CD14-positive monocyte (primary cell): ENCODE results near the gene MPPED1. TPM values are rescaled to one million over a fixed set of nuclear protein-coding genes. Genes with fewer than 3 reads are reported as not detected.

Experiments used
- DNase-seq, 3 donors: peaks; one replicate each; pipeline ENCODE4 v3.0.0-alpha.2; 2011 to 2022
- H2AFZ ChIP-seq: 2 replicates; pipeline ENCODE4 v1.6.0; 2012; ENCODE audit warnings: mild to moderate bottlenecking, low read depth, low read length, inconsistent platforms; ENCODE audit not compliant: insufficient read depth, poor library complexity, severe bottlenecking
- H3K27ac ChIP-seq, 2 donors: 1 replicate in 1 of 2; 2 replicates in 1 of 2; pipeline ENCODE4 v1.5.1; 2012 to 2013; ENCODE audit warnings: low read length in 2 of 2, control low read depth in 1 of 2, inconsistent platforms in 1 of 2, low read depth in 1 of 2, mild to moderate bottlenecking in 1 of 2
- H3K27me3 ChIP-seq, 2 donors: one replicate each; pipeline versions ENCODE4 v1.6.0 to v1.6.1; 2011 to 2013; ENCODE audit warnings: low read length in 2 of 2; ENCODE audit not compliant: control insufficient read depth in 2 of 2, insufficient read depth in 2 of 2
- H3K36me3 ChIP-seq, 2 donors: replicated peaks in 1 of 2; 1 replicate in 1 of 2; 2 replicates in 1 of 2; pipeline versions ENCODE4 v1.5.1 to v1.6.1; 2012 to 2013; ENCODE audit warnings: low read length in 2 of 2, control low read depth in 1 of 2, inconsistent platforms in 1 of 2, mild to moderate bottlenecking in 1 of 2; ENCODE audit not compliant: insufficient read depth in 2 of 2, control insufficient read depth in 1 of 2
- H3K4me1 ChIP-seq, 2 donors: 1 replicate in 1 of 2; 2 replicates in 1 of 2; pipeline versions ENCODE4 v1.5.1 to v1.6.1; 2012 to 2013; ENCODE audit warnings: low read length in 2 of 2, control low read depth in 1 of 2, inconsistent platforms in 1 of 2, mild to moderate bottlenecking in 1 of 2, moderate library complexity in 1 of 2; ENCODE audit not compliant: insufficient read depth in 2 of 2, control insufficient read depth in 1 of 2
- H3K4me2 ChIP-seq: replicated peaks from 2 replicates; pipeline ENCODE3; 2012; ENCODE audit warnings: low read length, moderate library complexity, mild to moderate bottlenecking; ENCODE audit not compliant: poor library complexity, severe bottlenecking; ENCODE audit errors: extremely low read depth
- H3K4me3 ChIP-seq, 3 experiments: fragments of 200-600 bp in 1 of 3; sonication (generic) in 1 of 3; replicated peaks in 1 of 3; 1 replicate in 2 of 3; 2 replicates in 1 of 3; pipeline ENCODE4 v1.5.1; 2011 to 2013; ENCODE audit warnings: low read length in 3 of 3, mild to moderate bottlenecking in 3 of 3, control low read depth in 2 of 3, low read depth in 2 of 3, inconsistent platforms in 1 of 3, moderate library complexity in 1 of 3
- H3K79me2 ChIP-seq: 2 replicates; pipeline ENCODE4 v1.6.0; 2012; ENCODE audit warnings: mild to moderate bottlenecking, control low read depth, inconsistent platforms, low read length, moderate library complexity; ENCODE audit not compliant: insufficient read depth
- H3K9ac ChIP-seq: 2 replicates; pipeline ENCODE4 v1.6.0; 2017; ENCODE audit warnings: low read length, mild to moderate bottlenecking; ENCODE audit not compliant: insufficient read depth, poor library complexity, severe bottlenecking
- H3K9me3 ChIP-seq, 2 donors: replicated peaks in 1 of 2; 1 replicate in 1 of 2; 2 replicates in 1 of 2; pipeline versions ENCODE4 v1.5.1 to v1.6.1; 2012 to 2013; ENCODE audit warnings: low read length in 2 of 2, control low read depth in 1 of 2; ENCODE audit not compliant: control insufficient read depth in 1 of 2, insufficient read depth in 1 of 2
- H4K20me1 ChIP-seq: 2 replicates; pipeline ENCODE4 v1.6.0; 2012; ENCODE audit warnings: mild to moderate bottlenecking, low read length, control low read depth, moderate library complexity; ENCODE audit not compliant: insufficient read depth
- H3K27ac Mint-ChIP-seq, 7 donors: one replicate each; pipeline ENCODE4 v1.8.0; 2020; ENCODE audit warnings: mild to moderate bottlenecking in 7 of 7, mixed read lengths in 7 of 7, moderate library complexity in 6 of 7, inconsistent platforms in 2 of 7
- H3K27me3 Mint-ChIP-seq, 3 donors: one replicate each; pipeline ENCODE4 v1.8.0; 2021 to 2022; ENCODE audit warnings: low read depth in 3 of 3, mild to moderate bottlenecking in 3 of 3, mixed read lengths in 3 of 3, moderate library complexity in 3 of 3, inconsistent platforms in 1 of 3
- H3K36me3 Mint-ChIP-seq, 2 donors: one replicate each; pipeline ENCODE4 v1.8.0; 2020; ENCODE audit warnings: mixed read lengths in 2 of 2, inconsistent platforms in 1 of 2, mild to moderate bottlenecking in 1 of 2
- H3K4me1 Mint-ChIP-seq: one replicate; pipeline ENCODE4 v1.8.0; 2020; ENCODE audit warnings: mild to moderate bottlenecking, mixed read lengths
- H3K4me3 Mint-ChIP-seq, 2 donors: one replicate each; pipeline ENCODE4 v1.8.0; 2020; ENCODE audit warnings: mild to moderate bottlenecking in 2 of 2, mixed read lengths in 2 of 2, moderate library complexity in 1 of 2
- H3K9me3 Mint-ChIP-seq, 7 donors: one replicate each; pipeline ENCODE4 v1.8.0; 2020 to 2022; ENCODE audit warnings: mixed read lengths in 7 of 7, mild to moderate bottlenecking in 6 of 7, moderate library complexity in 6 of 7, inconsistent platforms in 2 of 7
- WGBS: methylation state at CpG from one replicate; pipeline ENCODE4 v1.1.5; 2013; ENCODE audit warnings: missing lambda C conversion rate; ENCODE audit not compliant: insufficient coverage; 5-methylcytosine and 5-hydroxymethylcytosine counted together
- intact Hi-C, 2 donors: fragments of 100-400 bp; cut with micrococcal nuclease; formaldehyde crosslinking; loops; one replicate each; pipeline versions ENCODE4 v1.15.0 to v1.15.1; 2023
- polyA plus RNA-seq, 3 donors: library from polyadenylated mRNA; depleted of rRNA in 1 of 3; unstranded in 2 of 3; stranded (reverse) in 1 of 3; fragments of 300-500 nt in 2 of 3; fragments of >200 nt in 1 of 3; fragmentation: Illumina TruSeq in 2 of 3; gene quantifications; 1 replicate in 2 of 3; 2 replicates in 1 of 3; pipeline ENCODE4 v1.2.3, GENCODE V29; 2012 to 2021
- TF ChIP-seq, protein P1 (sequence below): fragments of 200-600 bp; IDR thresholded peaks from one replicate; pipeline ENCODE4 v1.8.0; 2022; ENCODE audit warnings: antibody characterized with exemption, mild to moderate bottlenecking

Gene MPPED1
- polyA plus RNA-seq, 3 donors, result not detected

- Histone ChIP-seq H4K20me1 (no peaks in the 10 kb centered on the region), H3K27ac (no peak overlapping the region), H3K4me2 (no peak overlapping the region), H2AFZ (no peak overlapping the region), H3K27me3 (no peaks in the 10 kb centered on the region), H3K36me3 (no peaks in the 10 kb centered on the region), H3K9me3 (no peaks in the 10 kb centered on the region), H3K9ac (no peak overlapping the region), H3K4me3 (no peak overlapping the region), H3K79me2 (no peaks in the 10 kb centered on the region), H3K4me1 (no peaks in the 10 kb centered on the region)
- no peaks in the 10 kb centered on the region for H3K36me3 Mint-ChIP-seq
- intact Hi-C loops, result no loop called here
- TF ChIP-seq, protein P1, sequence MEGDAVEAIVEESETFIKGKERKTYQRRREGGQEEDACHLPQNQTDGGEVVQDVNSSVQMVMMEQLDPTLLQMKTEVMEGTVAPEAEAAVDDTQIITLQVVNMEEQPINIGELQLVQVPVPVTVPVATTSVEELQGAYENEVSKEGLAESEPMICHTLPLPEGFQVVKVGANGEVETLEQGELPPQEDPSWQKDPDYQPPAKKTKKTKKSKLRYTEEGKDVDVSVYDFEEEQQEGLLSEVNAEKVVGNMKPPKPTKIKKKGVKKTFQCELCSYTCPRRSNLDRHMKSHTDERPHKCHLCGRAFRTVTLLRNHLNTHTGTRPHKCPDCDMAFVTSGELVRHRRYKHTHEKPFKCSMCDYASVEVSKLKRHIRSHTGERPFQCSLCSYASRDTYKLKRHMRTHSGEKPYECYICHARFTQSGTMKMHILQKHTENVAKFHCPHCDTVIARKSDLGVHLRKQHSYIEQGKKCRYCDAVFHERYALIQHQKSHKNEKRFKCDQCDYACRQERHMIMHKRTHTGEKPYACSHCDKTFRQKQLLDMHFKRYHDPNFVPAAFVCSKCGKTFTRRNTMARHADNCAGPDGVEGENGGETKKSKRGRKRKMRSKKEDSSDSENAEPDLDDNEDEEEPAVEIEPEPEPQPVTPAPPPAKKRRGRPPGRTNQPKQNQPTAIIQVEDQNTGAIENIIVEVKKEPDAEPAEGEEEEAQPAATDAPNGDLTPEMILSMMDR, result no peak
- H3K27ac Mint-ChIP-seq, result no peak overlapping the region
- WGBS, result 68% methylated on average over 10 of the region's 14 CpGs
- H3K27me3 Mint-ChIP-seq, result peaks cover 7 to 9% (median 7%) of the 10 kb centered on the region in 3 donors
- DNase-seq, result no peak
- peaks cover 0 to 2% (median 0%) of the 10 kb centered on the region in 7 donors for H3K9me3 Mint-ChIP-seq
- no peaks in the 10 kb centered on the region for H3K4me1 Mint-ChIP-seq
- no peak overlapping the region for H3K4me3 Mint-ChIP-seq
Measured at GRCh38 chr22:43537019-43537585, 125.3 kb downstream of the MPPED1 start.

- H2AFZ ChIP-seq, result no peak overlapping the region
- H3K27me3 Mint-ChIP-seq, result peaks cover 6 to 9% (median 8%) of the 10 kb centered on the region in 3 donors
- H3K27ac ChIP-seq, result no peak overlapping the region
- H3K36me3 ChIP-seq, result no peaks in the 10 kb centered on the region
- no peak overlapping the region for H3K4me2 ChIP-seq
- H3K27ac Mint-ChIP-seq, result peak overlapping the region in 1 of 7 donors; percentile 81
- H3K4me1 Mint-ChIP-seq, result no peaks in the 10 kb centered on the region
- H3K4me3 Mint-ChIP-seq, result no peak overlapping the region
- DNase-seq, result no peak
- H3K9me3 ChIP-seq, result no peaks in the 10 kb centered on the region
- H4K20me1 ChIP-seq, result no peaks in the 10 kb centered on the region
- H3K36me3 Mint-ChIP-seq, result no peaks in the 10 kb centered on the region
- 92% methylated on average over 28 of the region's 31 CpGs for WGBS
- no peaks in the 10 kb centered on the region for H3K79me2 ChIP-seq
- TF ChIP-seq, protein P1, result no peak
- no peaks in the 10 kb centered on the region for H3K27me3 ChIP-seq
- peaks cover 0 to 2% (median 0%) of the 10 kb centered on the region in 7 donors for H3K9me3 Mint-ChIP-seq
- H3K4me3 ChIP-seq, result no peak overlapping the region
- H3K9ac ChIP-seq, result no peak overlapping the region
- H3K4me1 ChIP-seq, result no peaks in the 10 kb centered on the region
- intact Hi-C loops, result no loop called here
Measured at GRCh38 chr22:43539572-43540528, 128.0 kb downstream of the MPPED1 start.
